HG03565 (cell line): Measurements from ENCODE around the gene DSTN.

Source experiments
- ATAC-seq: cut with Tn5 transposase; IDR thresholded peaks from one replicate; pipeline ENCODE4 v1.9.1; 2021; ENCODE audit warnings: mild to moderate bottlenecking, moderate library complexity; ENCODE audit not compliant: unreplicated experiment

DSTN gene

DNA sequence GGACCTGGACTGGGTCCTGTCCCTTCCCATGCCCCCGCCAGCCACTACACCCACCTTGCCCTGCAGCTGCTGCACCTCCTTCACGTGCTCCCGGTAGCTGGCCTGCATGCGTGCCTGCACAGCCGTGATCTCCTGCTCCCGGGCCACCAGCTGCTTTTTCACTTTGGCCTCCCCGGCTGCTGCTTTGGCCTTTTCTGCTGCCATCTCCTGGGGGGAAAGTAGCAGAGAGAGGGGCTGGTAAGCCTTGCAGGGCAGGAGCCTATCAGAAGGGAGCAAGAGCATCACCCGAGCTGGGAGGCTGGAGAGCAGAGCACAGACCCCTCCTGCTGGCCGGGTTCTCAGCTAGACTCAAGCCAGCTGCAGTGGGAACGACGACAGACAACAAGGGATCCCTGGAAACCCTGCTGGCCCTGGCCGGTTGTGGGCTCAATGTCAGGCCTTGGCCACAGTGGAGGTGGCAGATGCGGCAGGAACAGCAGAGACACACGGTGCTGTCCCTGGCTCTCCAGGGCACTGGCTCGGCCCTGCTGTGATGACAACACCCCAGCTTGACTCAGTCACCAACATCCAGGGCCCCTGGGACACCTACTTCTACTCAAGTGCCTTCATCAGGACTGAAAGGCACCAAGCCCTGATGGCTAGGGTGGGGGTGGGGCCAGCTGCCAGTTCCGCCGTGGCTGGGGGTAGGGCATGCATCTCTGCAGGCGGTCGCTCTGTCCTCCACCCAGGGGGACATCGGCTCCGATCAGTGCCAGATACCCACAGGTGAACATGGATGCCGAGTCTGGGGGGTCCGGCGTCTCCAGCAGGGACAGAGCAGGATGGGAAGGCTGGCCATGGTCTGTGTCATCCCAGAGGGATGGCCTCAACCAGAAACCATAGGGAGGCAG, 66.9 kb downstream of the DSTN start:
- no peak for ATAC-seq

DNA sequence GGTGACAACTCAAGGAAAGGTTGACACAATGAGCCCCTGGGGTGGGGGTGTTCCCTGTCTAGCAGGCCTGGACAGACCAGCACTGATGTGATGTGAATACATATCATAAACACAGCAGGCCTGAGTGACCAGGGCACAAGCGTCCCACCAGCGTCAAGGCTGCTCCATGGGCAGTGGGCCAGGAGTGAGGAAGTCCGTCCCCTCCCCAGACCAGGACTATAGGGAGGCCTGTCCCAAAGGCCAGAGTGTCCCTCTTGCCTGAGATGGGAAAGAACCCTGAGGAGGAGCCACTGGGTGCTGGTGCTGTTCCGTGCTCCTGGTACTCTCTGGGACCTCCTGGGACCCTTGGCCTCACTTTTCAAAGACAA, 67.5 kb downstream of the DSTN start:
- no peak for ATAC-seq

DNA sequence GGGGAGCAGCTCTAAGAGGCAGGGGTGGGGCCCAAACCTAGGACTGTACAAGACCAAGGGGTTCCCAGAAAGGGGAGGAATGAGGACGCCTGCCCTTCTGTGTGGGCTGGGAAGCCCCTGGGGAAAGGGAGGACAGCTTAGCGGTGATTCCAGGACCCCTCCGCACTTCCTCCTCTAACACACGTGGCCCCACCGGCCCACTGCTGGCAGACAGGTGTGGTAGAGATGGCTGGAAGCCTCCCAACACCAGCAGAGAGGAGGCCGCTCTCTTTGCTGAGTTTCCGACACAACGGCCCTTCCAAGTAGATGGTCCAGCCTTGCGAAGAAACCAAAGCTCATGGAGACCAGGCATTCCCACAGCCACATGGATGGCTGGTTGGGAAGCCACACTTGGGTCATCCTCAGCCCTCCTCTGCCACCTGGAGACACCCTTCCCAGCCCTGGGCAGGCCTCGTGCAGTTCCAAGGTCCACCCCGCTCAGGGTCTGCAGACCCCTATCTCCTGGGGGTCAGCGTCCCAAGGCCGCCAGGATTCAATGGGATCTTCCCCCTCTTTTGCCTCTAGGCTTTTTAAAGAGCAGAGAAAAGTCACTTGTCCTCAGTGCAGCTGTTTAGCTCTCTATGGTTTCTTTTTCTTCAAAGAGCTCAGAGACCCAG, 68.2 kb downstream of the DSTN start:
- ATAC-seq, result no peak

DNA sequence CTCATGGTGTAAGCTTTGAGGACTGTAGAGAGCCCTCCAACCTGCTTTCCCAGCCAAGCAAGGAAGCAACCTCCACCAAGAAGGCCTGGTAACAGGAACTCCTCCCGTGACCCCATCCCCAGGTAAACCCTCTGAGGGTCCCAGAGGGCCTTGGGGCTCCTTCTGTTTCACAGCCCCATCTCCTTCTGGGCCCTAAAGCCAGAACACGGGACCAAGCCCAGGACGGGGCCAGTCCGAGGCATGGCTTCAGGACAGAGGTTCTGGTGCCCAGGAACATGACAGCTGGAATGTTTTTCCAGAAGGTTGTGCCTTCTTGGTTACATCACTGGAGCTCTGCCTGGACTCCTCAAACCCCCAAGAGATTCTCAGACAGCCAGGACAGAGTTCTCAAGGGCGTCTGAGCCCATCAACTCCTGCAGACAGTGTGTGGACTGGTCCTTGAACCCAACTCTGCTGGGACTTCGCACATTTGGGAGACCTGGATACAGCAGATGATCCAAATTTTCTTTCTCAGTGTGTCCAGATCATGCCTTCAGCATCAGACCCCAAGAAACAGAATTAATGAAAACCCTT, 69.0 kb downstream of the DSTN start:
- ATAC-seq, result no peak

DNA sequence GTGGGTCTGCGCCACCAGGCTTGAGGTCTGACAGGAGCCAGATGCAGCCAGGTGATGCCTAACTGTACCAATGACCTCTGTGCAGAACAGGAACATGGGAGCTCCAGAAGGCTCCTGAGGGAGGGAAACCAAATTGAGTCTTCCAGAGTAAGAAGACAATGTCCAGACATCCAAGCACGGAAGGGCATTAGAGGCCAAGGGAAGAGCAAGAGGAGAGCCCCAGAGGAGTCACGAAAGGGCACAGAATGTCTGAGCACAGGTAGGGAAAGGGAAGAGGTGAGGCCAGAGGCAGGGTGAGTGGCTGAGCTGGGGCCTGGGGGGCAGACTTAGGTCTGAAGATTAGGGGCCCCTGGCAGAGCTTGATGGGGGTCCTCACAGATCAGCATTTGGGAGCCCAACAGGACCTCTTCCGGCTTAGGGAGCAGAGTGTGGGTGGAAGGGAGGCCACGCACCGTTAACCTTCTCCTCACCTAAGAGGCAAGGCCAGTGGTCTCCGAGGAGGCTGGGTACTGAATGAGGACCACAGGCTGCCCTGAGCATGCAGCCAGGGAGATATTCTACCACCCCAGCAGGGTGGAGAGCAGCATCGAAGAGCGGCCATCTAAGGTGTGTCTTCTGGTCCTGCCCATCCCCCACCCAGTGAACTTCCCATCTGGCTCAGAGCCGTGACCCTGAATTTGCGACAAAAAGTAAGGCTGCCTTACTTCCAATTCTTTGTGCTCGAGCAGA, 70.4 kb downstream of the DSTN start:
- no peak for ATAC-seq

DNA sequence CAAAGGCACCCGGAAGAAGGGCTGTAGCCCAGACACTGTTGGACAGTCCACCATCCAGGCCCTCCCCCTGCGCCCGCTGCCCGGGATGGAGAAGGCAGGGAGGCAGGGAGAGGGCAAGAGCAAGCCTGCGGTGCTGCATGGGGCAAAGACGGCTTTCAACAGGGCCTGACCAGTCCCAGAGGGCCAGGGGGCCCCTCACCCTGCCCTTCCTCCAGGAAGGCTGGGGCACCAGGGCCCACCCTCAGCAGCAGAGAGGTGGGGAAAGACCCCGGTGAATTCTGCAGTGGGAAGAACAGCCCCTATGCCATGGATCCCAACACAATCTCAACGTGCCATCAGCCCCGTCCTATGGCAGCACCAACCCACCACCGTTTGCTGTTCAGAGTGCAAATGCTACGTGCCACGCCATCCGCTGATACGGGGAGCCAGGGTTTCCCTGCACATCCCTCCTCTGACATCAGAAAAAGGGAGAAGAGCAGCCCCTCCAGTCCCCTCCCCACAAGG, 71.1 kb downstream of the DSTN start:
- no peak for ATAC-seq

DNA sequence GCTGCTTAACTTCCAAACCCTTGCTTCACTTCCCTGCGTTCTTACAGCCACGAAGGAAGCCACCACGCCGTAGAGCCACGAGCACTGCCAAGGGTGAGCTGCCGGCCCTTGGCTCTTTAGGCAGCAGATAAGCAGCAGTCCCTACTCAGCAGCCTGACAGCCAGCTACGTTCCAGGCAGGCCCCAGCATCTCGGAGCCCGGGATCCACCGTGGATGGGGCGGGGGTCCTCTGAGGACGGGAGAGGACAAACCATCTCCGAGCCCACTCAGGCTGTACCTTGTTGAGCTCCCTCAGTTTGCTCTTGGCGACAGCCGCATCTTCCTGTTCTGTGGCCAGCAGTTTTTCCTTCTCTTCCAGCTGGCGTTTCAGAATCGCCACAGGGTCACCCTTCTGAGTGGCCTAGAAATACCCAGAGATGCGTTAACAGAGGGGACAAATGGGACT, 71.7 kb downstream of the DSTN start:
- no peak for ATAC-seq

DNA sequence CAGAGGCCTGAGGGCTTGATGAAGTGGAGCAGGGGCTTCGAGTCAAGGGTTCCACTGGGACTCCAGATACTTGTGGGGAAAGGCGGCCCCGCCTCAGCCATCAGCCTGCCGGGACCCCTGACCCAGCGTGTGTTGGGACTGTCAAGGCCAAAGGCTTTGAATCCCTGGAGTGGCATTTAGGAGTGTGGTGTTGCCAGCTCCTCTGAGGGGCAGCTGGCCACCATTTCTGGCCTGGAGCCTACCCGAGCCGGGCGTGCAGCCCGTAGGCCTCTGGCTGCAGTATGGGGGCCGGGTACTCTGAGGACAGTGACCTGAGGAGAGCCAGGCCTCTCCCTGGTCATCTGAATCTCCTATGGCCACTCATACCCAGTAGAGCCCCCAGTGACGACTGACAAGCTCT, 72.1 kb downstream of the DSTN start:
- no peak for ATAC-seq

DNA sequence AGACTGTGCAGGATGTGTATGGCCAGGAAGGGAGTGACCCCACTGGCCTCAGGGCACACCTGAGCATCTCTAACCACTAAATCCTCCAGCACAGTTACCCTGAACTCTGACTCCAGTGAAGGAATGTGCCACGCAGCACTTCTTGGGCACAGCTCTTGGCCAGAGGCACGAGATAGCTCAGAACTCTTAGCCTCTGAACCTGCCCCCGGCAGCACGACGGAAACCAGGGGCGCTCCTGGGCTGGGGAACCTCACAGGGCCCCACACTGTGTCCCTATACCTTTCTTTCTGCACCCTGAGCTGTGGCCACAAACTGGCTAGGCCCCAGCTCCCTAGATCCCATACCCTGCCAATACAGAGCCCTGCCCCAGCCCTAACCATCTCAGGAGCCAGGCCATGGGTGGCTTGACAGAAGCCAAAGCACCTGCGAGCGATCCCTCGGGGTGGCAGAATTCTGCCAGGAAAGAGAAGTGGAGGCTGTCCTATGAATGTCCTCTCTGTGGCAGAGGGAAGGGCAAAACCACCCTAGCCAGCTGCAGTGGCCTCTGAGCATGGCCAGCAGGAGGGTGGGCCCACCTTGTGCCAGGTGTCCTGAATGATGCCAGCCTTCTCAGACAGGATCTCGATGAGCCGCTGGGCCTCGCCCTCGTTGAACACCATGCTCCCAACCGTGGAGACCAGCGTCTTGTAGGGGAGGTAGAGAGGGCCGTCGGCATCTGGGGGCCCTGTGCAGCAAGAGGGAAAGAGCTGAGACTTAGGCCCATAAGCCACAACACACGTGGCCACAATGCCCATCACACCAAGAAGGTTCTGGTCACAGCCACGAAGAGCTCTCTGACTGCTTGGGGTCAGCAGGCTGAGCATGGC, 72.8 kb downstream of the DSTN start:
- ATAC-seq, result no peak

DNA sequence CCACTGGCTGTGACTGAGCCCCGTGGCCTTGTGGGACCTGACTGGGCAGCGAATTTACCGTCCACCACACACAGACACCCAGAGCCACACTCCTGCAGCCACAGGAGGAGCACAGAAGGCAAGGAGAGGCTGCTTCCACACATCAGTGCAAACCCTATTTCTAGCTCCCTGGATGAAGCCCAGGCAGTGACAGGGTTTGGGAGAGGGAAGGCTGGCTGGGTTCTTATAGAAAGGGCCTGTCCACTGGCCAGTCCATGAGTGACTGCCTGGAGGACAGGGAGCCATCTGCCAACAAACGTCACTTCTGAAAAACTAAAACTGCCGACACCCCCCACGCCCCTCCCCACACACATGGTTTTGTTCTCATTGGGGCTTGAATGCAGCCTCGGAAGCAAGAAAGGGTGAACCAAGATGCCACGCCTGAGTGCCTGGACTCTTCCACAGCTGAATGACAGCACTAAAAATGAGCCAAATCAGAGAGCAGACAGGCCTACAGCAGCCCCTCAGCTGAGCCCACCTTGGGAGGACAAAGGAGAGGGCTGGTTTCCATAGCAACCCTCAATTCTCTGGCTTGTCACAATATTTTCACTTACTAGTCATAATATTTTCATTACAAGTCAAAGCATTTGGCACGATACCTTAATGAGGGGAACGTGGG, 73.8 kb downstream of the DSTN start:
- no peak for ATAC-seq

DNA sequence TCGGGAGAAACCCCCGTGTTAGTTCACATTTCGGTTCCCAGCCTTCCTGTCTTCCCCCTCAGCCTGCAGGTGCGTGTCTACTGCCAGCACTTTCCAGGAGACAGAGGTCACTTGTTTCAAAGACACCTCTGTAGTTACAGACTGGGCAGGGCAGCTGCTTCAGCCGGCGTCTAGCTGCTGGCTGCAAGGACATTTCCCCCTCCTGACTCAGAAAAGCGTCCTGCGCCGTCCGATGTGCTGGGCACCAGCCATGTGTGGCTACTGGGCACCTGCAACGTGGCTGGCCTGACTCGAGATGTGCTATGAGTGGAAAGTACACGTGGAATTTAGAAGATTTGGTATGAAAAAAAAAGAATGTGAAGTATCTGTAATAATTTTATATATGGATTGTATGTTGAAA, 74.6 kb downstream of the DSTN start:
- ATAC-seq, result no peak

DNA sequence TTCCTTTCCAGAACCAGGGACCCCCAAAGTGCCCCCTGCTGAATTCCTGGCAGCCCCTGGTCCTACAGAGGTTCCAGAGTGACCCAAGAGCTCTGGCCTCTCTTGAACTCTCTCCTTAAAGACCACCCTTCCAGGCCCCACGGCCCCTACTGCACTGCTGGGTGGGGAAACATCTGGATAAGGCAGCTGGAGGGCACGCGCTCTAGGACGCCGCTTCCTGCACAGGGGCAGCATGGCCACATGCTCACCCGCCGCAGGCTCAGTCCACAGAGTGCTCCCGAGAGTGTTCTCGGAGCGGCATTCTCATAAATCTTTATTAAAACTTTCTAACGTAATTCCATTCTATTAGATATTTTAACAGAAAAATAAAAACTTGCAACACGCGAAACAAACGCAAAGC, 75.1 kb downstream of the DSTN start:
- ATAC-seq, result no peak

DNA sequence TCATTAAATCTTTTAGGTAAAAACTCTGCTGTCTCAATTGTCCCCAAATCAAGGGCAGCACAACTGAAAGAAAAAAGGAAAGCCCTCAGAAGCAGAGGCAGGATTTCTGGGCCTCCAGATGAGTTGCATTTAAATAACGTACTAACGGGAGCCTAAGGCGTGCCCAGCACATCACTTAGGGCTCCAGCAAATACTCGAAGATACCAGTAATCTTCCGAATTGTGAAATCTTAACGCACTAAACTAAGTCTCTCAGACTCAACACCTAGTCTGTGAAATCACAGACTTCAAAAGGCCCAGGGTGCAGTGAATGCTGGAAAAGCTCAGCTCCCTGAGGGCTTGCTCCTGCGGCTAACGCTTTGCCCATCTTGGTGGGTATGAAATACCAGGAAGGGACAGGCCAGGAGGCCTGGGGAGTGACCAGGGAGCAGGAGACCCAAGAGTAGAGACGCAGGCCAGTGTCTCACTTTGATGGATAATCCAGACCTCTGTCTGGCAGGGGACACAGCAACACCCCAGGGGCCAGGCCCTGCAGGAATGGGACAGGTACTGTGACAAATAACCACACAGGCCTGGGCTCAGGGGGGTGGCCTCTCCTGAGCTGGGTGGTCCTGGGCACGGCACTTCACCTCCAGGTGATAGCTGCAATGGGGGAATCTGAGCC, 75.8 kb downstream of the DSTN start:
- no peak for ATAC-seq

DNA sequence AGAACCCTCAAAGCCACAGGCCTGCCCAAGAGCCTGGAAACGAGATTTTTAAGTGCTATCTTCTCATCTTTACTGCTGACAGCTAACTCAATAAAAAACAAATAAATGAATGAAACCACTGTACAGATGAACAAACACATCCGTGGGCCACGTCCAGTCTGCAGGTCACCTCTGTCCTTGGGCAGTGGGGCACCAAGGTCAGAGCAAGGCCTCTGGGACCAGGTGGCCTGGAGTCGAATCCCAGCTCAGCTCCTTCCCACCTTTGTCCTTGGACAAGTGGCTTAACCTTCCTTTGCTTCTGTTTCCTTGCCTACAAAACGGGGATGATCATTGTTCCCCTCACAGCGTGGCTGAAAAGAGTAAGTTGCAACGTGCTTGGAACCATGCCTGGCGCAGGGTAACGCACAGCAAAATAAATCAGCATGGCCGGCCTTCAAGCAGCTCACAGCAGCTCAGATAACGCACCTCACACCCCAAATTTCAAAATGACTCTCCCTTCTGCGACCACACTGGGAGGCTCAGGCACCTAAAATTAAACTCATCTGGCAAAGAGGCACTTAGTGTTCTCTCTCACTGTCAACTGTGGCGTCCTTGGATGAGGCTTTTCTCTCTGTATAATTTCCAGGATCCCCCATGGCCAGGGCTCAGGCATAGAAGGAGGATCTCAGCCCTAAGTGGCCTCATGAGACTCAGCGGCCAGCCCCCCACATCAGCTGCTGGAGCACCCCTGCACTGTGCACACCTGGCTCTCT, 76.5 kb downstream of the DSTN start:
- ATAC-seq, result no peak

DNA sequence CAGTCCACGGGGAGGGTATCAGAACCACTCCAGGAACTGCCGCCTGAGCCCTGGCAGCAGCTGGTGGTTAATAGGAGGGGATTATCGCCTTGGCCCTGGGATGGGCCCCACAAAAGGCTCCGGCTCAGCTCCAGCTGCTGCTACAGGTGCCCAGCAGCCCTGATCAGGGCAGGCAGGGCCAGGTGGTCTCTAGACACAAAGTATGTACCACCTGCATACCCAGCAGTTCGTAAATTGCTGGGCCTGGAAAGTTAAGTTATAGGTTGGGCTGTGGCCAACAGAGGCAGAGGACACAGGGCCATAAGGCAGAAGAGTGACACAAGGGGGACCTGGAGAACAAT, 77.1 kb downstream of the DSTN start:
- no peak for ATAC-seq

DNA sequence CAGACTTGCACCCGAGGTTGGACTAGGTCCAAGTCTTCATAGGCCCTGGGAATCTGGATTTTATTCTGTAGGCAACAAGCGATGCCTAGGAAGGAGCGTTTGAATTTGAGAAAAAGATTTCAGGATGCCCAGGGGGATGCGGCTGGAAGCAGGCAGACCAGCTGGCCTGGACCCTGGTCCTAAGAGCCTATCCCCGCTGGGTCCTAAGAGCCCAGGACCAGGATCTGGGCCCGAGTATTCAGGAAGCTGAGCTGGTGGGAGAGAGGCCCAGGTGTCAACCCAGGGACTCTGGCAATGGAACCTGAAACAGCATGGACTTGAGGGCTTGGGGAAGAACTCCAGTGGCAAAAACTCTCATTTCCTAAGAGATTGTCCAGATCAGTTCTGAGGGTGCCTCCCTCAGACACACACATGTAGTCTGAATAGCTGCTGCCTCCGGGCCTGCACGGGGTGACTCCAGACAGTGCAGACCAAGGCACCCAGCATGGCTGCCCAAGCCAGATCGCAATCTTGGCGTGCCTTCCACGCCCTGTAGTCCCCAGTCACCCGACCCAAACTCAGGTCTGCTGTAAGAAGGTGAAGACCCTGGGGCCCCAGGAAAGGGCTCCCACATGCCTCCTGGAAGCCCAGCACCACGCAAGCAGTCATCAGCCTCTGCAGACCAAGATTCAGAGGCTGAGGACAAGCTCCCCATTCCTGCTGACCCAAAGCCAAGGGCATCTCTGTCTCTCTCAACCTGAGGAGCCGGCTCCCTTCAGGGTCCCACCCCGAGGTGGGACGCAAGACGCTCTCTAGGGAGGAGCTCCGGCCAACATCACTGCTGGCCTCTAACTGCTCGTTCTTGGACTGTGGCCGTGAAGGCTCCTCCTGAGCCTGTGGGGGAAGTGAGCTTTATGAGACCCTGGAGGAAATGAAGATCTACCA, 77.8 kb downstream of the DSTN start:
- ATAC-seq, result no peak

DNA sequence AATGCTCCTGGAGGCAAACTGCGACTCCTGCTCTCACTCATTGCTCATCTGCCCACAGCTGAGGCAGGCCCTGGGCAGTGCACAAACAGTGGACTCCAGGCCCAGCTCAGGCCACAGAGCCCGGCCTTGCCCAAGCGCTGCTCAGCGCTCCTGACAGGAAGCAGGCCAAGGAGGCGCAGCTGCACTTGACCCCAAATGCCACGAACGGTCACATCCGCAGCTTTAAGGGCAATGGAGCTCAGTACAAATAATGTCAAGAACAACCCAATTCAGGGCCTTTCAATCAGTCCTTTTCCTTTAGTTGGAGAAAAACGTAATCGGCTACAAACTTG, 78.4 kb downstream of the DSTN start:
- no peak for ATAC-seq
